A673 (cell line): Measurements from ENCODE around the gene CRNKL1. TPM values are rescaled to one million over a fixed set of nuclear protein-coding genes. Genes with fewer than 3 reads are reported as not detected.
"Not testable (repeated sequence)": the region's sequence is repeated elsewhere in the genome, so short reads cannot be mapped to it uniquely, and the experiment has no call there.

ENCODE experiments used
- BruUV-seq: library from RNA; stranded (reverse); fragments of 400-500 nt; replicated peaks from 2 replicates; lab custom pipeline; 2021; lab: Mats Ljungman, UMichigan
- CTCF ChIA-PET: fragments of 300-600 bp; sonication (Branson Sonifier 250); formaldehyde crosslinking; loops from one replicate; lab custom pipeline; 2022; ENCODE audit warnings: antibody characterized with exemption; lab: Charles Lee
- POLR2A ChIA-PET: fragments of 300-600 bp; sonication (Branson Sonifier 250); formaldehyde crosslinking; loops from one replicate; lab custom pipeline; 2022; ENCODE audit warnings: antibody characterized with exemption; ENCODE audit not compliant: low non-redundant PET; lab: Charles Lee
- DNase-seq: peaks from one replicate; pipeline ENCODE4 v3.0.0-alpha.2; 2015; ENCODE audit warnings: low spot score
- H3K27ac ChIP-seq: fragments of 200-600 bp; sonication (generic); 2 replicates; pipeline ENCODE4 v1.5.1; 2016; ENCODE audit warnings: mixed run types, low read depth, mild to moderate bottlenecking, mixed read lengths, antibody characterized with exemption, low read length; ENCODE audit not compliant: poor library complexity, severe bottlenecking
- H3K27me3 ChIP-seq: fragments of 200-600 bp; sonication (generic); replicated peaks from 2 replicates; pipeline ENCODE4 v1.6.1; 2017; ENCODE audit warnings: mixed run types, low read depth, mild to moderate bottlenecking, mixed read lengths, antibody characterized with exemption, low read length; ENCODE audit not compliant: insufficient read depth, poor library complexity
- H3K36me3 ChIP-seq: fragments of 200-600 bp; sonication (generic); 2 replicates; pipeline ENCODE4 v1.6.1; 2016; ENCODE audit warnings: mixed run types, mild to moderate bottlenecking, mixed read lengths, antibody characterized with exemption, low read length; ENCODE audit not compliant: insufficient read depth, poor library complexity, severe bottlenecking
- H3K4me1 ChIP-seq: fragments of 200-600 bp; sonication (generic); 2 replicates; pipeline ENCODE4 v1.6.1; 2017; ENCODE audit warnings: mixed run types, mild to moderate bottlenecking, mixed read lengths, antibody characterized with exemption, low read length; ENCODE audit not compliant: insufficient read depth, poor library complexity, severe bottlenecking
- H3K4me3 ChIP-seq: fragments of 200-600 bp; sonication (generic); 2 replicates; pipeline ENCODE4 v1.5.1; 2016; ENCODE audit warnings: low read depth, mixed run types, mild to moderate bottlenecking, mixed read lengths, low read length; ENCODE audit not compliant: poor library complexity, severe bottlenecking
- H3K9me3 ChIP-seq: fragments of 200-600 bp; sonication (generic); 2 replicates; pipeline ENCODE4 v1.6.1; 2016; ENCODE audit warnings: mixed run types, low read depth, mild to moderate bottlenecking, mixed read lengths, antibody characterized with exemption, low read length; ENCODE audit not compliant: poor library complexity, severe bottlenecking
- EZH2 ChIP-seq: fragments of 200-600 bp; sonication (generic); IDR thresholded peaks from 2 replicates; pipeline ENCODE4 v1.6.1; 2017; ENCODE audit warnings: borderline replicate concordance, low read depth, mild to moderate bottlenecking, mixed read lengths, antibody characterized with exemption, low read length; ENCODE audit not compliant: poor library complexity, severe bottlenecking
- intact Hi-C: fragments of 100-400 bp; cut with micrococcal nuclease; formaldehyde crosslinking; loops from one replicate; pipeline ENCODE4 v1.10.0; 2022; ENCODE audit not compliant: unreplicated experiment
- total RNA-seq: library from RNA; stranded (reverse); gene quantifications from 2 replicates; pipeline ENCODE4 v1.2.3, GENCODE V29; 2021
- TF ChIP-seq, protein P1 (sequence below): fragments of 300-800, 200-600 bp; sonication (generic); conservative IDR thresholded peaks from 2 replicates; pipeline ENCODE4 v1.5.1; 2017; ENCODE audit warnings: low read depth, mild to moderate bottlenecking, antibody characterized with exemption, low read length, moderate library complexity, mixed read lengths

The CRNKL1 gene
- total RNA-seq, 1 experiment from 2014 or later = 25.1 TPM

DNA sequence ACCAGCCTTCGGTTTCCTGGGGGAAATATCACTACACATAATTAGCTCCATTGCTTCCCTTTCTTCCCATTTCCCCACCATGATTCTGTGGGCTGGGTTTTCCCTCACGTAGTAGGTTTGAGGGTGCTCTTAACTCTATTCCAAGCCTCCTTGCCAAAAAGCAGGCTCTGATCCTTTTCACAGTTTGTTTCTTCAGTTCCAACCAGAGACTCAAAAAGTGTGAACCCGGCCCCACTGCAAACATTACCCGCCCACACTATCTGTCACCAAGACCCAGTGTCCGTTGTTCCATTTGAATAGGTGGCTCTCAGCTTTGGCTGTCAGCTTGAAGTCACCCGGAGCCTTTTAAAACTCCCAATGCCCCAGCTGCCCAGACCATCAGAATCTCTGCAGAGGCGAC is 46.9 kb downstream of the CRNKL1 start:
- no TSS peak for BruUV-seq
- ChIA-PET CTCF (no interaction called here), POLR2A (no interaction called here)
- Histone ChIP-seq H3K4me3 (no peak overlapping the region), H3K4me1 (peaks cover 21% of the 10 kb centered on the region), H3K27ac (no peak overlapping the region), H3K36me3 (no peaks in the 10 kb centered on the region), H3K27me3 (no peaks in the 10 kb centered on the region), H3K9me3 (no peaks in the 10 kb centered on the region)
- no peak for TF ChIP-seq EZH2
- TF ChIP-seq, protein P1, sequence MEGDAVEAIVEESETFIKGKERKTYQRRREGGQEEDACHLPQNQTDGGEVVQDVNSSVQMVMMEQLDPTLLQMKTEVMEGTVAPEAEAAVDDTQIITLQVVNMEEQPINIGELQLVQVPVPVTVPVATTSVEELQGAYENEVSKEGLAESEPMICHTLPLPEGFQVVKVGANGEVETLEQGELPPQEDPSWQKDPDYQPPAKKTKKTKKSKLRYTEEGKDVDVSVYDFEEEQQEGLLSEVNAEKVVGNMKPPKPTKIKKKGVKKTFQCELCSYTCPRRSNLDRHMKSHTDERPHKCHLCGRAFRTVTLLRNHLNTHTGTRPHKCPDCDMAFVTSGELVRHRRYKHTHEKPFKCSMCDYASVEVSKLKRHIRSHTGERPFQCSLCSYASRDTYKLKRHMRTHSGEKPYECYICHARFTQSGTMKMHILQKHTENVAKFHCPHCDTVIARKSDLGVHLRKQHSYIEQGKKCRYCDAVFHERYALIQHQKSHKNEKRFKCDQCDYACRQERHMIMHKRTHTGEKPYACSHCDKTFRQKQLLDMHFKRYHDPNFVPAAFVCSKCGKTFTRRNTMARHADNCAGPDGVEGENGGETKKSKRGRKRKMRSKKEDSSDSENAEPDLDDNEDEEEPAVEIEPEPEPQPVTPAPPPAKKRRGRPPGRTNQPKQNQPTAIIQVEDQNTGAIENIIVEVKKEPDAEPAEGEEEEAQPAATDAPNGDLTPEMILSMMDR = no peak
- intact Hi-C loops = no loop called here
- DNase-seq = no peak

DNA sequence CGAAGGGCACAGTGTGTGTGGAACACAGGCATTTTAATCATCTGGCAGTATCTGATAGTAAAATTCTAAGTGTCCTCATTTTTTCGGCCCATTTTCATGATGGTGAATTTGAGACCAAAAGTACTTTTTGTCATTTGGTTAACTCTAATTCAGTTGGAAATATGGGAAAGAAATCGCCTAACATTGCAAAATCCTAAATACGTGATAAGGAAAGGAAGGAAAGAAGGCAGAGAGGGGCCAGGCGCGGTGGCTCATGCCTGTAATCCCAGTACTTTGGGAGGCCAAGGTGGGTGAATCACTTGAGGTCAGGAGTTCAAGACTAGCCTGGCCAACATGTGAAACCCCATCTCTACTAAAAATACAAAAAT is 48.3 kb downstream of the CRNKL1 start:
- POLR2A ChIA-PET, H3K9me3 ChIP-seq, DNase-seq, H3K36me3 ChIP-seq, H3K27me3 ChIP-seq, BruUV-seq, intact Hi-C loops, H3K4me3 ChIP-seq: not testable (repeated sequence)
- CTCF ChIA-PET = interaction anchor here (0.6 kb wide), 1 partner anchor 819 kb away, joined by 7 read pairs; no protein-coding TSS in a partner anchor
- H3K4me1 ChIP-seq = peaks cover 21% of the 10 kb centered on the region
- H3K27ac ChIP-seq = peak overlapping the region; percentile 40

DNA sequence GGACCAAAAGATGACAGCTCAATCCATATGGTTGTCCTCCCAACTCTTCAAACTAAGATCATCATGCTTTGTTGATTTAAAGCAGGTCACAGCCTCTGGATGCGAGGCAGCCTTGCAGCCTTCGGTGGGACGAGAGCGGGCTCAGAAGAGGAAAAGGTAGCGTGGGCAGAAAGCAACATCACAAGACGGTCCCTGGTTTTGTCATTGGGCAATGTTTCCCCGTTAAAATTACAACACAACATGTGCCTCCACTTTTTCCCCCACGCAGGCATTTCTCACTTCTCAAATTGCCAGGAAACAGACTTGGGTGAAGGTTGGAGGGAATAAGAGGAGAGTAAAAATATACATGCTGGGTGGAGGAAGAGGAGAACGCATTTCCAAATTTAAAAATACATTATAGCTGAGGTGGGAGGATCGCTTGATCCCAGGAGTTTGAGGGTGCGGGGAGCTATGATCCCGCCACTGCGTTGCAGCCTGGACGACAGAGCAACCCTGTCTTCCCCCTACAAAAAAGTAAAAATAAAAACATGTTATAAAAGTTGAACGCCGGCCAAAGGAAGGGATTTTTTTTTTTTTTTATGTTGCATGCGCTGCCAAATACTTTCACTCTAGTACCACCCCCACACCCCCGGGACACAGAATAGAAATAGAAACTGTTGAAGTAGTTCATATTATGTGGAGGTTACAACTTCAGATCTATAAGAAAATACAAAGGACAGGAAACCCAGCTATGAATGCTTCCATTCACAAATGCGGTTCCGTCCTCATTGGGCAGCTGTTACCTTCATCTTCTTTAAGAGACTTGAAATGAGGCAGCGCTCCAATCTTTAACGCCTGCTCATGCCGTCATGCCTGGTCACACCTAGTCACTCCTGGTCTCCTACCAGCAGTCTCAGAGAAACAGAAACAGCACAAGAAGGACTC is 49.0 kb downstream of the CRNKL1 start:
- intact Hi-C loops = no loop called here
- peak overlapping the region; percentile 23 for H3K4me3 ChIP-seq
- BruUV-seq = no TSS peak

More for the DNA sequence above, 49.0 kb downstream of the CRNKL1 start:
- Histone ChIP-seq H3K27ac (peak overlapping the region; percentile 40), H3K9me3 (no peaks in the 10 kb centered on the region), H3K4me1 (peaks cover 21% of the 10 kb centered on the region), H3K36me3 (no peaks in the 10 kb centered on the region), H3K27me3 (no peaks in the 10 kb centered on the region)
- POLR2A ChIA-PET = no interaction called here
- DNase-seq = peak; percentile 39
- CTCF ChIA-PET = interaction anchor here (0.5 kb wide), 1 partner anchor 166 kb away, joined by 3 read pairs; no protein-coding TSS in a partner anchor
- no peak for TF ChIP-seq EZH2
- TF ChIP-seq, protein P1 = no peak
